Measurements from ENCODE around the gene CAMTA1. TPM values are rescaled to one million over a fixed set of nuclear protein-coding genes. Genes with fewer than 3 reads are reported as not detected.
A peak's percentile ranks its signal among the peaks of the same experiment; 100 is the strongest.

The CAMTA1 gene
- total and polyA plus RNA-seq, 12 donors, result 123 to 265 (median 142) TPM

GRCh38 chr1:7289694-7290093, 504.4 kb downstream of the CAMTA1 start:
- intact Hi-C loops (cut with DNase I), result loop anchor here in 4 of 10 donors (2.0 to 10.0 kb wide), 3 partner anchors 73 to 78 kb away; no protein-coding TSS in a partner anchor
- TF ChIP-seq CTCF (IDR thresholded peaks at IDR 0.05), result no peak
- H3K4me1 ChIP-seq, result peaks cover 0 to 26% (median 14%) of the 10 kb centered on the region in 9 donors
- no peaks in the 10 kb centered on the region for H3K27me3 ChIP-seq
- no peak for DNase-seq
- 91 to 98% methylated on average over 2 of the region's 2 CpGs for WGBS, 2 donors
- ATAC-seq, result no peak
- H3K4me3 ChIP-seq, result no peak overlapping the region
- H3K36me3 ChIP-seq, result no peaks in the 10 kb centered on the region
- no peak overlapping the region for H3K27ac ChIP-seq
- no peaks in the 10 kb centered on the region for H3K9me3 ChIP-seq

GRCh38 chr1:7290971-7291970, 506.0 kb downstream of the CAMTA1 start:
- H3K27ac ChIP-seq, result peak overlapping the region in 9 of 10 donors; percentile 31 to 79 (median 64)
- ATAC-seq, result peak; percentile 78 to 94 (median 91)
- peaks cover 0 to 26% (median 14%) of the 10 kb centered on the region in 9 donors for H3K4me1 ChIP-seq
- intact Hi-C loops (cut with DNase I), result loop anchor here in 4 of 10 donors (2.0 to 10.0 kb wide), 3 partner anchors 72 to 76 kb away; no protein-coding TSS in a partner anchor
- DNase-seq, result peak; percentile 66 to 81
- H3K36me3 ChIP-seq, result no peaks in the 10 kb centered on the region
- H3K27me3 ChIP-seq, result no peaks in the 10 kb centered on the region
- H3K4me3 ChIP-seq, result no peak overlapping the region
- H3K9me3 ChIP-seq, result peaks cover 0 to 6% (median 0%) of the 10 kb centered on the region in 11 donors
- TF ChIP-seq CTCF (IDR thresholded peaks at IDR 0.05), result no peak
- 39 to 52% methylated on average over 14 of the region's 14 CpGs for WGBS, 2 donors

- Histone ChIP-seq H3K4me1 (peaks cover 0 to 26% (median 14%) of the 10 kb centered on the region in 9 donors), H3K9me3 (peaks cover 0 to 15% (median 8%) of the 10 kb centered on the region in 11 donors), H3K4me3 (no peak overlapping the region), H3K27ac (peak overlapping the region in 6 of 10 donors; percentile 42 to 79 (median 62)), H3K27me3 (no peaks in the 10 kb centered on the region), H3K36me3 (no peaks in the 10 kb centered on the region)
- 74 to 81% methylated on average over 10 of the region's 10 CpGs for WGBS, 2 donors
- DNase-seq (no peak), ATAC-seq (no peak)
- intact Hi-C loops (cut with DNase I), result loop anchor here in 3 of 10 donors (5.0 to 10.0 kb wide), 2 partner anchors 73 to 75 kb away; no protein-coding TSS in a partner anchor
- TF ChIP-seq CTCF (IDR thresholded peaks at IDR 0.05), result no peak
Measured at GRCh38 chr1:7292036-7292681, 506.9 kb downstream of the CAMTA1 start.
